ENCODE measurements around the gene LONP2.

Gene LONP2

GRCh38 chr16:48284772-48285409, 40.8 kb downstream of the LONP2 start:
- H3K4me3 ChIP-seq (ENCODE audit: low read length) = no peak overlapping the region
- DNase-seq (ENCODE audit: low read depth) = no peak

GRCh38 chr16:48287239-48287638, 43.1 kb downstream of the LONP2 start:
- DNase-seq (ENCODE audit: low read depth) = no peak

More at GRCh38 chr16:48284772-48285409, 40.8 kb downstream of the LONP2 start:
- no peak for TF ChIP-seq CTCF (conservative IDR thresholded peaks at IDR 0.05; ENCODE audit: low read length)

GRCh38 chr16:48291303-48291702, 47.2 kb downstream of the LONP2 start:
- DNase-seq (ENCODE audit: low read depth) = peak; percentile 6
- no peak for TF ChIP-seq CTCF (conservative IDR thresholded peaks at IDR 0.05; ENCODE audit: low read length)

More at GRCh38 chr16:48287239-48287638, 43.1 kb downstream of the LONP2 start:
- TF ChIP-seq CTCF (conservative IDR thresholded peaks at IDR 0.05; ENCODE audit: low read length) = no peak
- H3K4me3 ChIP-seq (ENCODE audit: low read length) = no peak overlapping the region

GRCh38 chr16:48291754-48292153, 47.7 kb downstream of the LONP2 start:
- no peak overlapping the region for H3K4me3 ChIP-seq (ENCODE audit: low read length)
- no peak for TF ChIP-seq CTCF (conservative IDR thresholded peaks at IDR 0.05; ENCODE audit: low read length)
- DNase-seq (ENCODE audit: low read depth) = no peak

More at GRCh38 chr16:48291303-48291702, 47.2 kb downstream of the LONP2 start:
- no peak overlapping the region for H3K4me3 ChIP-seq (ENCODE audit: low read length)

GRCh38 chr16:48292452-48292851, 48.4 kb downstream of the LONP2 start:
- no peak for TF ChIP-seq CTCF (conservative IDR thresholded peaks at IDR 0.05; ENCODE audit: low read length)
- DNase-seq (ENCODE audit: low read depth) = no peak

GRCh38 chr16:48294724-48295123, 50.6 kb downstream of the LONP2 start:
- no peak for TF ChIP-seq CTCF (conservative IDR thresholded peaks at IDR 0.05; ENCODE audit: low read length)
- no peak overlapping the region for H3K4me3 ChIP-seq (ENCODE audit: low read length)
- no peak for DNase-seq (ENCODE audit: low read depth)

More at GRCh38 chr16:48292452-48292851, 48.4 kb downstream of the LONP2 start:
- H3K4me3 ChIP-seq (ENCODE audit: low read length) = no peak overlapping the region

All from AG10803 (cell line).